Right lobe of liver (tissue), 6 donors: ENCODE results near the gene MTHFD1. TPM values are rescaled to one million over a fixed set of nuclear protein-coding genes. Genes with fewer than 3 reads are reported as not detected.
A peak's percentile ranks its signal among the peaks of the same experiment; 100 is the strongest.

Source experiments
- ATAC-seq, 4 donors: fragments of 200-7000 bp; cut with Tn5 transposase; one replicate each; pipeline ENCODE4 v1.9.1; 2020; ENCODE audit warnings: mild to moderate bottlenecking in 4 of 4, moderate library complexity in 4 of 4
- DNase-seq, 3 donors: peaks; one replicate each; pipeline ENCODE4 v3.0.0-alpha.2; 2020
- H3K27ac ChIP-seq, 3 donors: fragments of 200-600 bp; one replicate each; pipeline ENCODE4 v1.8.0; 2022
- H3K27me3 ChIP-seq, 2 donors: fragments of 200-600 bp; one replicate each; pipeline ENCODE4 v1.8.0; 2022
- H3K36me3 ChIP-seq, 4 donors: fragments of 200-600 bp; sonication (generic) in 1 of 4; one replicate each; pipeline versions ENCODE4 v1.5.1 to v1.8.0; 2017 to 2022; ENCODE audit warnings: control low read depth in 1 of 4
- H3K4me1 ChIP-seq, 4 donors: fragments of 200-600 bp; sonication (generic) in 1 of 4; one replicate each; pipeline versions ENCODE4 v1.5.1 to v1.8.0; 2017 to 2022; ENCODE audit warnings: control low read depth in 1 of 4
- H3K4me3 ChIP-seq, 3 donors: fragments of 200-600 bp; one replicate each; pipeline ENCODE4 v1.8.0; 2022
- H3K9me3 ChIP-seq, 4 donors: fragments of 200-600 bp; sonication (generic) in 1 of 4; one replicate each; pipeline versions ENCODE4 v1.5.1 to v1.8.0; 2017 to 2022; ENCODE audit warnings: control low read depth in 1 of 4
- CTCF ChIP-seq, 4 donors: fragments of 200-600 bp in 3 of 4; fragments of 450-650 bp in 1 of 4; IDR thresholded peaks; one replicate each; pipeline versions ENCODE4 v1.5.1 to v1.8.0; 2016 to 2022; ENCODE audit warnings: antibody characterized with exemption in 4 of 4, mild to moderate bottlenecking in 2 of 4
- POLR2A ChIP-seq: fragments of 450-650 bp; IDR thresholded peaks from one replicate; pipeline ENCODE4 v1.6.1; 2017; ENCODE audit warnings: antibody characterized with exemption, mild to moderate bottlenecking
- WGBS: methylation state at CpG from one replicate; pipeline ENCODE4 v1.1.6; 2018; ENCODE audit warnings: low coverage, low lambda C conversion rate; ENCODE audit not compliant: insufficient coverage; ENCODE audit errors: missing lambda C conversion rate; 5-methylcytosine and 5-hydroxymethylcytosine counted together
- intact Hi-C, 2 donors: fragments of 100-400 bp; cut with DNase I; formaldehyde crosslinking; loops; one replicate each; pipeline versions ENCODE4 v1.11.2 to v1.14.1; 2022
- total RNA-seq, 6 experiments: library from RNA; depleted of rRNA in 2 of 6; stranded (reverse); fragments of >200 nt in 2 of 6; fragmentation: NEBNext Ultra II Directional in 3 of 6; extraction: Animal tissue kit (Norgen Biotek cat#: 25700) in 3 of 6; gene quantifications; one replicate each; pipeline versions ENCODE4 v1.1.0 to v1.2.4, GENCODE V29; 2016 to 2023
- donor health status: DM: no; HTN: yes; CAD: no.
- donor health status: DM: no; HTN: no; CAD: no.
- donor health status: DM: no; HTN: no; CAD: no.
- donor health status: DM: no; HTN: yes; CAD: no.
- donor health status: DM: no; HTN: yes; CAD: no.

The MTHFD1 gene
- total RNA-seq, 6 experiments from 2014 or later = 158 to 265 (median 200) TPM

- DNase-seq (no peak), ATAC-seq (no peak)
- 87% methylated on average over 4 of the region's 5 CpGs for WGBS
These were observed 59.9 kb downstream of the MTHFD1 start for GRCh38 chr14:64447876-64448670.

GRCh38 chr14:64450255-64450654 is 62.1 kb downstream of the MTHFD1 start:
- peaks cover 0 to 100% (median 48%) of the 10 kb centered on the region in 4 donors for H3K36me3 ChIP-seq
- no peaks in the 10 kb centered on the region for H3K9me3 ChIP-seq
- TF ChIP-seq CTCF (IDR thresholded peaks at IDR 0.05) = no peak
- no peak for TF ChIP-seq POLR2A
- ATAC-seq = no peak
- no peaks in the 10 kb centered on the region for H3K27me3 ChIP-seq
- intact Hi-C loops = no loop called here
- 83% methylated on average over 2 of the region's 2 CpGs for WGBS
- no peak overlapping the region for H3K27ac ChIP-seq
- no peak overlapping the region for H3K4me3 ChIP-seq
- no peaks in the 10 kb centered on the region for H3K4me1 ChIP-seq
- DNase-seq = no peak

More at GRCh38 chr14:64447876-64448670, 59.9 kb downstream of the MTHFD1 start:
- intact Hi-C loops = no loop called here
- Histone ChIP-seq H3K9me3 (no peaks in the 10 kb centered on the region), H3K27me3 (no peaks in the 10 kb centered on the region), H3K36me3 (peaks cover 0 to 100% (median 44%) of the 10 kb centered on the region in 4 donors), H3K4me3 (no peak overlapping the region), H3K4me1 (no peaks in the 10 kb centered on the region), H3K27ac (no peak overlapping the region)
- TF ChIP-seq POLR2A (no peak), CTCF (IDR thresholded peaks at IDR 0.05) (no peak)

GRCh38 chr14:64454671-64455070 is 66.5 kb downstream of the MTHFD1 start:
- Histone ChIP-seq H3K4me3 (no peak overlapping the region), H3K4me1 (no peaks in the 10 kb centered on the region), H3K9me3 (no peaks in the 10 kb centered on the region), H3K27me3 (no peaks in the 10 kb centered on the region), H3K36me3 (peaks cover 0 to 98% (median 43%) of the 10 kb centered on the region in 4 donors), H3K27ac (no peak overlapping the region)
- intact Hi-C loops = no loop called here
- DNase-seq (no peak), ATAC-seq (peak in 3 of 4 donors; percentile 23 to 36 (median 24))
- no peak for TF ChIP-seq CTCF (IDR thresholded peaks at IDR 0.05)
- no peak for TF ChIP-seq POLR2A
- WGBS = 87% methylated on average over 10 of the region's 10 CpGs

- DNase-seq (no peak), ATAC-seq (no peak)
- Histone ChIP-seq H3K9me3 (no peaks in the 10 kb centered on the region), H3K27ac (no peak overlapping the region), H3K4me1 (peaks cover 0 to 5% (median 0%) of the 10 kb centered on the region in 4 donors), H3K27me3 (no peaks in the 10 kb centered on the region), H3K4me3 (no peak overlapping the region), H3K36me3 (peaks cover 0 to 68% (median 20%) of the 10 kb centered on the region in 4 donors)
- intact Hi-C loops = no loop called here
- no peak for TF ChIP-seq CTCF (IDR thresholded peaks at IDR 0.05)
- TF ChIP-seq POLR2A = no peak
- 71% methylated on average over 4 of the region's 4 CpGs for WGBS
These were observed 71.4 kb downstream of the MTHFD1 start for GRCh38 chr14:64459405-64460136.
